GM04504 (cell line): ENCODE data around the gene IMPDH2.
A peak's percentile ranks its signal among the peaks of the same experiment; 100 is the strongest.

Source experiments
- DNase-seq: peaks from one replicate; pipeline ENCODE4 v3.0.0-alpha.2; 2012; ENCODE audit warnings: low read depth

Gene IMPDH2

GRCh38 chr3:49028673-49029562, at the start of gene IMPDH2:
Gene IMPDH2 (minus strand): TSS chr3:49029398. CDS start chr3:49029350, 48 bp downstream.
- peak; percentile 81 for DNase-seq

GRCh38 chr3:49076646-49077045, 47.4 kb upstream of the IMPDH2 start:
- no peak for DNase-seq

GRCh38 chr3:49076116-49076515, 46.9 kb upstream of the IMPDH2 start:
- no peak for DNase-seq

- no peak for DNase-seq
These were observed 28.8 kb upstream of the IMPDH2 start for GRCh38 chr3:49058011-49058410.

- DNase-seq: no peak
These were observed 28.1 kb upstream of the IMPDH2 start for GRCh38 chr3:49057268-49057667.

GRCh38 chr3:49054344-49054862, 25.2 kb upstream of the IMPDH2 start:
- no peak for DNase-seq

- no peak for DNase-seq
These were observed 24.3 kb upstream of the IMPDH2 start for GRCh38 chr3:49053543-49053942.

GRCh38 chr3:49035281-49035680, 6.1 kb upstream of the IMPDH2 start:
- DNase-seq: no peak

- DNase-seq: no peak
These were observed 5.5 kb upstream of the IMPDH2 start for GRCh38 chr3:49034650-49035049.

- DNase-seq: no peak
These were observed 3.6 kb upstream of the IMPDH2 start for GRCh38 chr3:49032646-49033304.

- no peak for DNase-seq
These were observed 1.1 kb upstream of the IMPDH2 start for GRCh38 chr3:49030321-49030720.

GRCh38 chr3:49029563-49029884, 326 bp upstream of the IMPDH2 start:
- no peak for DNase-seq

- DNase-seq: no peak
These were observed 913 bp downstream of the IMPDH2 start for GRCh38 chr3:49028298-49028672.

- no peak for DNase-seq
These were observed 1.6 kb downstream of the IMPDH2 start for GRCh38 chr3:49027634-49028033.

- no peak for DNase-seq
These were observed 2.7 kb downstream of the IMPDH2 start for GRCh38 chr3:49026536-49026935.

GRCh38 chr3:49025793-49026520, 3.2 kb downstream of the IMPDH2 start:
- DNase-seq: no peak

GRCh38 chr3:49025005-49025792, 4.0 kb downstream of the IMPDH2 start:
- no peak for DNase-seq

GRCh38 chr3:49024449-49024848, 4.7 kb downstream of the IMPDH2 start:
- no peak for DNase-seq

- DNase-seq: no peak
These were observed 5.4 kb downstream of the IMPDH2 start for GRCh38 chr3:49023775-49024174.

- no peak for DNase-seq
These were observed 6.5 kb downstream of the IMPDH2 start for GRCh38 chr3:49022688-49023171.

GRCh38 chr3:49021813-49022687, 7.1 kb downstream of the IMPDH2 start, which contains the start of gene NDUFAF3:
Gene NDUFAF3 (plus strand): TSS chr3:49022121. CDS start chr3:49022145, 24 bp downstream.
- peak; percentile 85 for DNase-seq
